Urothelium cell line (cell line): ENCODE data around the gene UTRN.

Experiments used
- DNase-seq: peaks from one replicate; pipeline ENCODE4 v3.0.0; 2011; ENCODE audit warnings: low spot score, mixed read lengths
- FAIRE-seq: peaks from 2 replicates; lab custom pipeline; 2011; peaks lifted over from hg19 to GRCh38; lab: Jason Lieb, UNC

UTRN gene

GRCh38 chr6:144279484-144280150 lies 5.5 kb upstream of the UTRN start:
- FAIRE-seq, result no peak
- no peak for DNase-seq

DNA sequence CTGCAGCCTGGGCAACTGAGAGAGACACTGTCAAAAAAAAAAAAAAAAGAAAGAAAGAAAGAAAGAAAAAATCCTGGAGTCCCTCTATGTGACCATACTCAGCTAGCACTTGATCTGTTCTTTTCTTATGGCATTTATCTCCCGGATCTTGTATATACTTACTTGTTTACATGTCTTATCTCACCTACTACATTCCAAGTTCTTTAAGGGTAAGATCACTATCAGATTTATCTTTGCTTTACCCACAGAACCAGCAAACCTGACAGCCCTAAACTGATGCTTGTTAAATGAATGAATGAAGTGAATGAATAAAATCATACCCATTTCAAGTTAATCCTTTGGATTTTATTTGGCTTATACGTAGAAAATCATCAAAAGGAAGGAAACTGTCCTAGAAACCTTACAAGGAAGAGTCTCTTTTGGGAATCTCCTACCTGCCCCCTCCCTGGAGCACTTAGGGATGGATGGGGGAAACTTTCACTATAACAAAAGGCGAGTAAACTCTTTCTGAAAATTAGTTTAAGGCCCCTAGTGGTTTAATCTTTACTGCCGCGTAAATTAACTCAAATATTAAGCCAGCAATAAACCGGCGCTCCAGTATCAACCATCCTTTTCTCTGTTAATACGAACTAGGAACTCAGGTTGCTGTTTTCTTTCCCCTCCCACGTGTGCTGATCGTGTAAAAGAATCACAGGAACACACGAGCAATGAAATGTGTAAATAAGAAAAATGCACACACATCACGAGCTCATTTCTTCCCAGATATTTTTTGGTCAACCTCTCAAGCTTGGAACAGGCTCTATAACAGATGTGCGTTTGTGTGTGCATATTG lies 1.3 kb upstream of the UTRN start:
- DNase-seq (peak; percentile 16), FAIRE-seq (no peak)

DNA sequence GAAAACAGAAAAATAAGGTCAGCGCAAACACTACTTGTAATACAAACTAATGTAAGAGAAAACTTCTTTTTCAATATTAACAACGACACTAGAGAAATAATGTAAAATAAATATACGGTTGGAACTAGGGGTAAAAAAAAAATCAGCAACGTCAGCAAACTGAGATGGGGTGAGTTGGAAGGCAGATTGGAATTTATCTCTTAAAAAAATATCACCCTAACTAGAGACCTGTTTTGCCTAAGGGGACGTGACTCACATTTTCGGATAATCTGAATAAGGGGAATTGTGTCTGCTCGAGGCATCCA lies 705 bp upstream of the UTRN start:
- FAIRE-seq, result no peak
- no peak for DNase-seq

GRCh38 chr6:144285548-144285797 lies 338 bp downstream of the UTRN start:
- FAIRE-seq, result no peak
- DNase-seq, result no peak

GRCh38 chr6:144285798-144286502 lies 815 bp downstream of the UTRN start:
- no peak for FAIRE-seq
- peak; percentile 44 for DNase-seq

GRCh38 chr6:144286503-144287393 lies 1.6 kb downstream of the UTRN start:
- DNase-seq (peak; percentile 73), FAIRE-seq (no peak)

GRCh38 chr6:144289006-144289405 lies 3.9 kb downstream of the UTRN start:
- no peak for FAIRE-seq

GRCh38 chr6:144292372-144292771 lies 7.2 kb downstream of the UTRN start:
- DNase-seq, result no peak
- FAIRE-seq, result no peak

More at GRCh38 chr6:144289006-144289405, 3.9 kb downstream of the UTRN start:
- DNase-seq, result no peak

DNA sequence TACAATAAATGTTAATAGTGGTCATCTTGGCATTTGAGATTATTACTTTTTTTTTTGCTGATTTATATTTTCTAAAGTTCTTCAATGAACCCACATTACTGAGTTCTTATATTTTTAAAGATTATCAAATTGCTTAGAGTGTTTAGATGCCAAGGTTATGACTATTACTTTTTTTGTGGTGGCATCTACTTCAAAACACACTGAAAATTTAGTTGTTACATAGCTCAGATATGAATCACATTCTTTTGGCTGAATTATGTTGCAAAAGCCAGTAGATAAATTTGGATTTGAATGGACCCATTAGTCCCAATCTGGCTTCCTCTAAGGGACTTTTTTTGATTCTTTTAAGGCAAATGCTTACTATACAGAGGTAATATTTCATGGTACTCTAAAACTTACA lies 8.9 kb downstream of the UTRN start:
- no peak for FAIRE-seq

GRCh38 chr6:144295211-144295610 lies 10.1 kb downstream of the UTRN start:
- FAIRE-seq (no peak), DNase-seq (no peak)

More for the DNA sequence above, 8.9 kb downstream of the UTRN start:
- DNase-seq, result peak; percentile 28

DNA sequence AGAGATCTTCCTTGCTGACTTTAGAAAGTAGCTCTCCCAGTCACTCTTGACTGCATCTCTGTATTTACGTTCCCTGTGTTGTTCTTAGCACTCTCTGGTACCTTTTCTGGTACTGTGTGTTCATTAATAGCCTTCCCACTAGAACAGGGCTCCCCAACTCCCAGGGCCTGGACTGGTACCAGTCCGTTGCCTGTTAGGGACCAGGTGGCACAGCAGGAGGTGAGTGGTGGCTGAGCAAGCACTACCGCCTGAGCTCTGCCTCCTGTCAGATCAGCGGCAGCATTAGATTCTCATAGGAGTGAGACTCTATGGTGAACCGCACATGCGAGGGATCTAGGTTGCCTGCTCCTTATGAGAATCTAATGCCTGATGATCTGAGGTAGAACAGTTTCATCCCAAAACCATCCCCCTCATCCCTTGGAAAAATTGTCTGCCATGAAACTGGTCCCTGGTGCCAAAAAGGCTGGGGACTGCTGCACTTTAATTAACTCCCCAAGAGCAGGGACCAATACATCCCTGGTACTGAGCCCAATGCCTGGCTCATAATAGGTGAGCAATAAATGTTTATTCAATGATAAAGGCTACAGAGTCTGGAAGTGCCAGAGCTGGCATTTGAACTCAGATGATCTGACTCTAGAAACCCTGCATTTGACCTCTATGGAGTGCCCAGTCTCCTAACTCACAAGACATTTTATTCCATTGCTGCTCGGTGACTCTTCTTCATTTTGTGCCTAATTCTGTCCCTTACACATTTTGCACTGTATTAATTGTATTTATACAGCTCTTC lies 11.0 kb downstream of the UTRN start:
- FAIRE-seq, result no peak
- DNase-seq, result no peak

DNA sequence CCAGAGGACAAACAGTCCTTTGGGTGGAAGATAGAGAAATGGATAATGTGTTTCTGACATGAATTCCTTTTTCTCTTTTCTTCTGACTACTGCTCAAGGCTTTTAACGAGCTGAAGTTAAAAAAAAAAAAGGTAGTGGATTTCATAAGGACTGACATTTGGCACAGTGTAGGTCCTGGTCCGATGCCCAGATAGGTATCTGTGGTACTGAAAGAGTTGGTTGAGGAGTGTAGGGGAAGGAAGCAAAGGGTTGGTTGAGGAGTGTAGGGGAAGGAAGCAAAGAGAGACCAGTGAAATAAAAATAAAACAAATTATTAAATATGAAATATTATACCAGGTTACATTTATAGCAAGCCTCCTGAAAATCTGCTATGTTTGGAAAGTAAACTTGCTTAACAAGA lies 11.8 kb downstream of the UTRN start:
- FAIRE-seq, result no peak
- no peak for DNase-seq

DNA sequence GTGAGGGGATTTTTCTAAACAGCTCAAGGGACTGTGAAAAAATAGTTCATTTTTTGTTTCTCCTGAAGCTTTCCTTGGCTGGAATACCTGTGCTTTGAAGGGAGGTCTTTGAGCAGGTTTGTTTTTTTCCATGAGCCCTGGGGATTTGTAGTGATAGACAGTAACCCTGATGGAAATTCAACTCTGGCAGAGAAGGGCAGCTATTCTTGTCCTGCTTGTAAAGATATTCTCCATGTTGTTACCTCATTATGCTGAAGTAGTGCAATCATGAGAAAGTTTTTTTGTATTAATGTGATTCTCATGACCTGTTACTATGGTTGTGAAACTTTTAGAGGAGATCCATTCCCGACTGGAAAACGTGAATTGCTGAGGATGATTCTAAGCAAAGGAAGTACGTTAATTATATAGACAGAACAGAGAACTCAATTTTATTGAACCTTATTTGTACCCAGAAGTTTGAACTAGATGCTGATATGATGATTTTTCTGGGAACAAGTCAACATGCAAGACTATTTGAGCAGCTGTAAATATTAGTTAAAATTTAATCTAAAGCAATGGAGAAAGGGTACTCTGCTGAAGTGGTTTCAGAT lies 12.5 kb downstream of the UTRN start:
- no peak for FAIRE-seq
- DNase-seq, result no peak

GRCh38 chr6:144298194-144298593 lies 13.1 kb downstream of the UTRN start:
- FAIRE-seq, result no peak
- DNase-seq, result no peak

DNA sequence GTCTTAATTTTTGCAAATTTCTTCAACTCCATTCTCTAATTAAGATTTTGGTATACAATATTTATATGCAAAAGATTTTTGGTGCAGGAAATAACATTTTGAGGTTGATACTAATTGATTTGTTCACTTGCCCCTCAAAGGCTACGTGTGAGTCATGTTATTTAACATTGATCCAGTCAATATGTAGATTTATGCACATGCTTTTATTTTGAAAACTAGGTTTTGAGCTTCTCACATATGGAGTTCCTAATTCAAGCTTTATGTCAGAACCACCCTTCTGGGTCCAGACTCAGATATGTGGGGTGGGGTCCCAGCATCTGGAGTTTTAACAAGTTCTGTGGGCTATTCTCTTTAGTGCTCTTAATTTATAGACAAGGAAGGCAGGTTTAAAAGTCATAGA lies 13.8 kb downstream of the UTRN start:
- FAIRE-seq (no peak), DNase-seq (no peak)

- DNase-seq (no peak), FAIRE-seq (no peak)
Observed at GRCh38 chr6:144302701-144303372, 17.7 kb downstream of the UTRN start.

DNA sequence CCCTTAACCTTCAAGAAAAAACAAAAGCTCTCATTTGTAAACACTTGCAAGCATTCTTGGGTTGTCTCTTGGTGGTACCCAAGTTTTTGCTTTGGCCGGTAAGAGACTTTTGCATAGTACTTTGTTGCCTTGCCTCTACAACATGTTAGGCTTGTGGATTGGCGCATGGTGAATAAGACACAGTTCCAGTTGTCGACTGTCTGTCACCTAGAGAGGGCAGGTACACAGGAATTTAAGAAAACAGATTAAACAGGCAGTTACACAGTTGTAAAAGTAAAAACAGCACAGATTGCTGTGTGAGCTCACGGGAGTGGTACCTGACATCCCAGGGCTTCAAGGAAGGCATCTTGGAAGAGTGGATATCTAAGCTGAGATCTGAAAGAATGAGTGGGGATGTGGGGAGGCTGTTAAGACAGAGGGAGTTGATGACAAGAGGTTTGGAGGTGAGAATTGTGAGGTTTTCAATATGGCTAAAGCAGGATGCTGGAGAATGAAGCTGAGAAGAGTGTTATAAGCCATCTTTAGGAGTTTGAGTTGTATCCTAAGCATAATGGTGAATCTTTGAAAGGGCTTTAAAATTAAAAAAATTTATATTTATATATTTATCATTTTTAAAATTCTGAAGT lies 19.2 kb downstream of the UTRN start:
- FAIRE-seq, result no peak
- no peak for DNase-seq

GRCh38 chr6:144305567-144305966 lies 20.4 kb downstream of the UTRN start:
- DNase-seq (no peak), FAIRE-seq (no peak)

GRCh38 chr6:144305985-144306384 lies 20.9 kb downstream of the UTRN start:
- FAIRE-seq (no peak), DNase-seq (no peak)
